ENCODE results near the gene FSIP1. TPM values are rescaled to one million over a fixed set of nuclear protein-coding genes. Genes with fewer than 3 reads are reported as not detected.
A peak's percentile ranks its signal among the peaks of the same experiment; 100 is the strongest.

FSIP1 gene
- total RNA-seq, 1 experiment from 2014 or later = 0.79 TPM

DNA sequence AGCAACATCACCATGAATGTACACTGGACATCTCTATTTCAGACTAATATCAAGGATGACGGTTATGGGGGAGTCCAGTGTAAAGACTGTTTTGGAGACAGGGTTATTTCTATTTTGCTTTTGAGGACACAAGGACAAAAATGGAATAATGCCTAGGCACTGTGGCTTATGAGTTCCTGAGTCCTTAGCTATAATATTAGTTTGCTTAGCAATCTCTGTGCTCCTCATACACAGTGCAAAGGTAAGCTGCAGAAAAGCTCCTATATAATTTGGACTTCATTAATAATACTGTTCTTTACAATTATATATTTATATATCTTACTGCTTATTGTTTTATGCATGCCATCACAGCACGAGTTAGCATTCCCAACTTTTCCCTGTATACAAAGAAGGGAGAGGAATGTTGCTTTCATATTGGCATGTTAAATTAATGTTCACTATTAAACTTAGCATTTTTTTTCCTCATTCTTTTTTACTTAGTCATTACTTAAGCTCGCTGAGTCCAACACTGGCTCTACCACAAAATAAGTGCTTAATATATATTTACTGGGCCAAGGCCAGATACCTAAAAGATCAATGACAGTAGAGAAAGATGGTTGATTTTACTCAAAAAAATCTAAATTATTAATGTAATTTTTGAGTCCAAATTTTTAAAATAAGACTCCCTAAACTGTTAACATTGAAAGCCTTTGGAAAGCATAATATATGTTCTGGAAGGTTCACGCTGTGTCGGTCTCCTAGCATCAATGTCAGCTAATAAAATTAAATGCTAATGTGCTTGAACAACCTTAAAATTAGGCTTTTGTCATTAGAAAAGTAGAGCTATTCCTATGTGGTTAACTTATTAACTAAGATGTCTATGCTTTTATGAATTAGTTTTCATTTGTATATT is 187.9 kb downstream of the FSIP1 start:
- Histone ChIP-seq H3K36me3 (peaks cover 85% of the 10 kb centered on the region), H3K4me1 (replicated peaks) (peaks cover 51% of the 10 kb centered on the region), H3K27ac (no peak overlapping the region; the same call in 1 of the 2 replicates), H3K4me3 (no peak overlapping the region), H3K9me3 (replicated peaks) (no peaks in the 10 kb centered on the region), H3K27me3 (replicated peaks) (no peaks in the 10 kb centered on the region)
- peak in 1 of 2 experiments; percentile 32 for DNase-seq (ENCODE audit: low read depth in 1 of 2, low spot score in 2 of 2)

DNA sequence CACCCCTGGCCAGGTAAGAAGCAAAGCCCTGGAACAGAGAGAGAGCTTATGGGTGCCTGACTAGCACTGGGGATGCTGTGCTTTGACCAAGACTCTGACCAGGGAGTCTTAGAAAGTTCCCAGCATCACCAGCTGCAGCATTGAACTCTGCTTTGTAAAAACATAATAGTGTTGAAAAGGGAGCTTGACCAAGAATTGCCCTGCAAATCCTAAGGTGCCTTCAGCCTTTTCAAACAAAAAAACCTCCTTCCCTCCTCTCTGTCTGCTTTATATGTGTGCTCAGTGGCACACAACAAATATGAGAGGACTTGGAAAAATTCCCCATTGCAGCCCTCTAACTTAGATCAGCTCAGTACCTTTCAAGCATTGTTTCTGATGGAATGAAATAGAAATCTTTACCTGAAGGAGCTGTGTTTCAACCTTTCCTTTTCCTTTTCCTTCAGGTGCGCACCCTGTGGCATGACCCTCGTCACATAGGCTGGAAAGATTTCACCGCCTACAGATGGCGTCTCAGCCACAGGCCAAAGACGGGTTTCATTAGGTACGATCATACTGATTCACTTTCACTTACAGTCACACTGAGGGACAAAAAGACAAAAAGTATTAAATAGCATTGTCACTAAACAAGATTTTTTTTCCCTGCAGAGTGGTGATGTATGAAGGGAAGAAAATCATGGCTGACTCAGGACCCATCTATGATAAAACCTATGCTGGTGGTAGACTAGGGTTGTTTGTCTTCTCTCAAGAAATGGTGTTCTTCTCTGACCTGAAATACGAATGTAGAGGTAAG is 188.8 kb downstream of the FSIP1 start:
- DNase-seq (ENCODE audit: low read depth in 1 of 2, low spot score in 2 of 2) = peak in 1 of 2 experiments; percentile 21
- Histone ChIP-seq H3K4me3 (no peak overlapping the region), H3K36me3 (peaks cover 94% of the 10 kb centered on the region), H3K27me3 (replicated peaks) (no peaks in the 10 kb centered on the region), H3K9me3 (replicated peaks) (no peaks in the 10 kb centered on the region), H3K27ac (no peak overlapping the region; the same call in 1 of the 2 replicates), H3K4me1 (replicated peaks) (peaks cover 42% of the 10 kb centered on the region)

DNA sequence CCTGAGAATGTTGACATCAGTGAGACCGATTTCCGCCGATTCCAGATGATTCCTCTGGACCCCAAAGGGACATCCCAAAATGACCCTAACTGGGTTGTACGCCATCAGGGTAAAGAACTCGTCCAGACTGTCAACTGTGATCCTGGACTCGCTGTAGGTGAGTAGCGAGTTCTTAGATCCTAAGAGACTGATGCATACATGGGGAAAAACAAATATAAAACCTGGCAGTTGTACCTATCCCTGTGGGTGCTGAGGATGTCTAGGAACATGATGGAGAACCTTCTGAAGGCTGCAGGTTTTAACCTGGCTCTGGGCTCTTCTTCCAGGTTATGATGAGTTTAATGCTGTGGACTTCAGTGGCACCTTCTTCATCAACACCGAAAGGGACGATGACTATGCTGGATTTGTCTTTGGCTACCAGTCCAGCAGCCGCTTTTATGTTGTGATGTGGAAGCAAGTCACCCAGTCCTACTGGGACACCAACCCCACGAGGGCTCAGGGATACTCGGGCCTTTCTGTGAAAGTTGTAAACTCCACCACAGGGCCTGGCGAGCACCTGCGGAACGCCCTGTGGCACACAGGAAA is 189.5 kb downstream of the FSIP1 start:
- Histone ChIP-seq H3K4me3 (no peak overlapping the region), H3K27ac (no peak overlapping the region), H3K9me3 (replicated peaks) (no peaks in the 10 kb centered on the region), H3K4me1 (replicated peaks) (peaks cover 41% of the 10 kb centered on the region), H3K36me3 (peaks cover 97% of the 10 kb centered on the region), H3K27me3 (replicated peaks) (no peaks in the 10 kb centered on the region)
- peak in 1 of 2 experiments; percentile 4 for DNase-seq (ENCODE audit: low read depth in 1 of 2, low spot score in 2 of 2)

DNA sequence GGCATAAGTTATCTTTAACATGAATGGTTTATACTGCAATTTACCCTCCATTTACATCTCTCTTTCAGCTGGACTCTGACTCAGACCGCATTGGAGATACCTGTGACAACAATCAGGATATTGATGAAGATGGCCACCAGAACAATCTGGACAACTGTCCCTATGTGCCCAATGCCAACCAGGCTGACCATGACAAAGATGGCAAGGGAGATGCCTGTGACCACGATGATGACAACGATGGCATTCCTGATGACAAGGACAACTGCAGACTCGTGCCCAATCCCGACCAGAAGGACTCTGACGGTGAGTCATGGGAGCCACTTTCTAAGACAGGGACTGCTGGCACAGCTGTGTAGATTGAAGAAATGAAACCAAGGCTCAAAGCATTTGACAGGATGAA is 190.1 kb downstream of the FSIP1 start:
- H3K9me3 ChIP-seq (replicated peaks) = no peaks in the 10 kb centered on the region
- H3K27me3 ChIP-seq (replicated peaks) = no peaks in the 10 kb centered on the region
- no peak overlapping the region for H3K27ac ChIP-seq
- peaks cover 97% of the 10 kb centered on the region for H3K36me3 ChIP-seq
- peaks cover 45% of the 10 kb centered on the region for H3K4me1 ChIP-seq (replicated peaks)
- peak in 1 of 2 experiments; percentile 18 for DNase-seq (ENCODE audit: low read depth in 1 of 2, low spot score in 2 of 2)
- no peak overlapping the region for H3K4me3 ChIP-seq

DNA sequence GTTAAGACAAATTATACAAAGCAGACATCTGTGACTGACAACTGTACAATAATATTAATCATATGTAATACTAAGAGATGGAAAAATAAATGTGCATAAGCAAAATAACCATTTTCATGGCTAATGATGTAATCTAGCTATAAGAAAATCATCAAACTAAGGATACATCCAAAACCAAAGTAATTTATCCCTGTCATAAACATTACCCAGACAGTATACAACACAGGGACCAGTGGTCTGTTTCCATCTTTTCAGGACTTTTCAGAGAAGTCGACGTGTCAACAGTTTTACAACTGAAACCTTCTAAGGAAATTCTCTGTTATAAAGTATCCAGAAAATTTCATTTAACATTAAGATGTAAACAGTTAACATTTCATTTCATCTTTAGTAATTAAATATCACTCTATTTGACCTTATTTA is 190.7 kb downstream of the FSIP1 start:
- Histone ChIP-seq H3K4me1 (replicated peaks) (peaks cover 49% of the 10 kb centered on the region), H3K4me3 (no peak overlapping the region), H3K9me3 (replicated peaks) (no peaks in the 10 kb centered on the region), H3K27ac (no peak overlapping the region), H3K27me3 (replicated peaks) (no peaks in the 10 kb centered on the region), H3K36me3 (peaks cover 100% of the 10 kb centered on the region)
- DNase-seq (ENCODE audit: low read depth in 1 of 2, low spot score in 2 of 2) = no peak

DNA sequence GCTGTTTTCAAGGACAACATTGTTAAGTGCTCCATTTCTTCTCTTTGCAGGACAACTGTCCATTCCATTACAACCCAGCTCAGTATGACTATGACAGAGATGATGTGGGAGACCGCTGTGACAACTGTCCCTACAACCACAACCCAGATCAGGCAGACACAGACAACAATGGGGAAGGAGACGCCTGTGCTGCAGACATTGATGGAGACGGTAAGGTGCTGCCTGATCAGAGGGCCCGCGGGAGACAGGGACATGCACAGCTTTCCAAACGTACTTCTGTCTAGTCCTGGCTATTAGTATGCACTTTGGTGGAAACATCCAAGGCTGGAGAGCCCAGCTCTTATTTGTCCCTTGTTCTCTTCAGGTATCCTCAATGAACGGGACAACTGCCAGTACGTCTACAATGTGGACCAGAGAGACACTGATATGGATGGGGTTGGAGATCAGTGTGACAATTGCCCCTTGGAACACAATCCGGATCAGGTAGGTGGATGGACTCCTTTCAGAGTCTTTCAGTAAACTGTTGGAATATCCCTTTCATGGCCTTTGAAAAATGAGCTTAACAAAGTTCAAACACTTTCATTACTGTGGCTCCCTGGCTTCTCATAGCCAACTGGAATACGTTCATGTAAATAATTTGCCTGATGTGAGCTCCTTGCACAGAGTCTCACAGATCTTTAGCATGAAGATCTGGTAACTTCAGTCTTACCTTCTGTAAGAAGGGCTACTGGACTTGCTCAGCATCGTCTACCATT is 191.3 kb downstream of the FSIP1 start:
- Histone ChIP-seq H3K9me3 (replicated peaks) (no peaks in the 10 kb centered on the region), H3K4me3 (no peak overlapping the region), H3K4me1 (replicated peaks) (peaks cover 53% of the 10 kb centered on the region), H3K27me3 (replicated peaks) (no peaks in the 10 kb centered on the region), H3K27ac (no peak overlapping the region), H3K36me3 (peaks cover 100% of the 10 kb centered on the region)
- DNase-seq (ENCODE audit: low read depth in 1 of 2, low spot score in 2 of 2) = peak in 1 of 2 experiments; percentile 7

DNA sequence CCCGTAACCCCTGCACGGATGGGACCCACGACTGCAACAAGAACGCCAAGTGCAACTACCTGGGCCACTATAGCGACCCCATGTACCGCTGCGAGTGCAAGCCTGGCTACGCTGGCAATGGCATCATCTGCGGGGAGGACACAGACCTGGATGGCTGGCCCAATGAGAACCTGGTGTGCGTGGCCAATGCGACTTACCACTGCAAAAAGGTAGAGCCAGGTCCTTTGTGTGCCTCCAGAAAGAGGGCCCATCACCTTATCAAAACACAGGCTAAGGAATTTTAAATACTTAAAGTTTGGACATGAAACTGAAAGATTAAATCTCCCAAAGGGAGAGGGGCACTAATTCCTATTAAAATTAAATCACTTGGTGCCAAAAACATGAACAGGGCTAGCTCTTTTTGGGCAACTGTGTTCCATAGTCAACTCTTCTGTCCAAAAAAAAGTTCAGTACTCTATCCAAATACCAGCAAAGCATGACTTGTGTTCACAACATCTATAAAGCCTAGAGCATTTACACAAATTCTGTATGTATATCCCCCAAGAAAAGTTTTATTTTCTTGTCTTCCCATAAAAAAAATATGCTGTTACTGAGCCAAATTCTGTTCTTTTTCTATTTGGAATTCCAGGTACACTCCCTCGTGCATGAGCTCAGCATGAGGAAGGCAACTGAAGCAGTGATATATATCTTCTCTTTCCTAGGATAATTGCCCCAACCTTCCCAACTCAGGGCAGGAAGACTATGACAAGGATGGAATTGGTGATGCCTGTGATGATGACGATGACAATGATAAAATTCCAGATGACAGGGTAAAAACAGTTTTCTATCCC is 192.6 kb downstream of the FSIP1 start:
- no peaks in the 10 kb centered on the region for H3K27me3 ChIP-seq (replicated peaks)
- no peak overlapping the region for H3K4me3 ChIP-seq
- peaks cover 60% of the 10 kb centered on the region for H3K4me1 ChIP-seq (replicated peaks)
- H3K27ac ChIP-seq = no peak overlapping the region
- 0 out of 2 replicates have a peak, but pooled peaks cover 3% of the 10 kb centered on the region for H3K9me3 ChIP-seq (replicated peaks)
- H3K36me3 ChIP-seq = peaks cover 100% of the 10 kb centered on the region
- no peak for DNase-seq (ENCODE audit: low read depth in 1 of 2, low spot score in 2 of 2)

DNA sequence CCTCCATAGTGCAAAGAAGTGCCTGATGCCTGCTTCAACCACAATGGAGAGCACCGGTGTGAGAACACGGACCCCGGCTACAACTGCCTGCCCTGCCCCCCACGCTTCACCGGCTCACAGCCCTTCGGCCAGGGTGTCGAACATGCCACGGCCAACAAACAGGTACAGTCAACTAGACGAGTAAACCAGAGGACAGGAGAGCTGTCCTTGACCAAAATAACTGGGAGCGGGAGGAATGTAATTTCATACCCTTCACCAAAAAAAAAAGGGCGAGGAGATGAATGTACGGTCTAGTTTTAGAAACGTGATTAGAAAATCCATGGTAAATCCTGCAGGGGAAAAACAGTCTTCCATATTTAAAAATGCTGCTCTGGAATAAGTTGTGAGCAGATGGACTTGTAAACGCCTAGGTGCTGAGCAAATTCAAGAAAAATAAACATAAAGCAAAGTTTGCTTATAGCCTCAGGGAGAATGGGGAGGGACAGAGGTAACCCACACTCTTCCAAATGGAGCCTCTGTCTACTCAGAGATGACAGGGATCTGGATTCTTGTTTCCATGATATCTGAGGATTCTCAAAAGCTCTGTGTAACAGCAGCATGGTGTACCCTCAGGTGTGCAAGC is 193.3 kb downstream of the FSIP1 start:
- Histone ChIP-seq H3K27ac (no peak overlapping the region), H3K9me3 (replicated peaks) (0 out of 2 replicates have a peak, but pooled peaks cover 3% of the 10 kb centered on the region), H3K4me1 (replicated peaks) (peaks cover 57% of the 10 kb centered on the region), H3K4me3 (no peak overlapping the region), H3K36me3 (peaks cover 100% of the 10 kb centered on the region), H3K27me3 (replicated peaks) (no peaks in the 10 kb centered on the region)
- no peak for DNase-seq (ENCODE audit: low read depth in 1 of 2, low spot score in 2 of 2)

DNA sequence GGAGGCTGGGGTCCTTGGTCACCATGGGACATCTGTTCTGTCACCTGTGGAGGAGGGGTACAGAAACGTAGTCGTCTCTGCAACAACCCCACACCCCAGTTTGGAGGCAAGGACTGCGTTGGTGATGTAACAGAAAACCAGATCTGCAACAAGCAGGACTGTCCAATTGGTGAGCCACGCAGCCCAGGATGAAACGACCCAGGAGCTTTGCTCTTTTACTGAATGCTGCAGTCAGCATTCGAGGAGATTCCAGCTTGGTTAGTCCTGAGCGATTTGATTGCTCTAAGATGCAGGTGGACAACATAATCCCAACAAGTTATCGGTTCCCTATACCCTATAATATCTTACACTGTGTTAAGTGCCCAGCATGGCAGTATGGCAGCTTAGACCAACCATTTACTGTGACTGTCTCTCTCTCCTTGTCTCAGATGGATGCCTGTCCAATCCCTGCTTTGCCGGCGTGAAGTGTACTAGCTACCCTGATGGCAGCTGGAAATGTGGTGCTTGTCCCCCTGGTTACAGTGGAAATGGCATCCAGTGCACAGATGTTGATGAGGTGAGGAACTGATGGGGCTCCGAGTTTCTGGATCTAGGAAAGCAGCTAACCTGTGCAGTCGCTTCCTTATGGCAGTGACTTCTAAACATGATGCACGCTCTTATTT is 194.0 kb downstream of the FSIP1 start:
- peaks cover 100% of the 10 kb centered on the region for H3K36me3 ChIP-seq
- peaks cover 57% of the 10 kb centered on the region for H3K4me1 ChIP-seq (replicated peaks)
- no peak for DNase-seq (ENCODE audit: low read depth in 1 of 2, low spot score in 2 of 2)
- H3K27ac ChIP-seq = no peak overlapping the region
- no peaks in the 10 kb centered on the region for H3K27me3 ChIP-seq (replicated peaks)
- 0 out of 2 replicates have a peak, but pooled peaks cover 3% of the 10 kb centered on the region for H3K9me3 ChIP-seq (replicated peaks)
- H3K4me3 ChIP-seq = no peak overlapping the region

DNA sequence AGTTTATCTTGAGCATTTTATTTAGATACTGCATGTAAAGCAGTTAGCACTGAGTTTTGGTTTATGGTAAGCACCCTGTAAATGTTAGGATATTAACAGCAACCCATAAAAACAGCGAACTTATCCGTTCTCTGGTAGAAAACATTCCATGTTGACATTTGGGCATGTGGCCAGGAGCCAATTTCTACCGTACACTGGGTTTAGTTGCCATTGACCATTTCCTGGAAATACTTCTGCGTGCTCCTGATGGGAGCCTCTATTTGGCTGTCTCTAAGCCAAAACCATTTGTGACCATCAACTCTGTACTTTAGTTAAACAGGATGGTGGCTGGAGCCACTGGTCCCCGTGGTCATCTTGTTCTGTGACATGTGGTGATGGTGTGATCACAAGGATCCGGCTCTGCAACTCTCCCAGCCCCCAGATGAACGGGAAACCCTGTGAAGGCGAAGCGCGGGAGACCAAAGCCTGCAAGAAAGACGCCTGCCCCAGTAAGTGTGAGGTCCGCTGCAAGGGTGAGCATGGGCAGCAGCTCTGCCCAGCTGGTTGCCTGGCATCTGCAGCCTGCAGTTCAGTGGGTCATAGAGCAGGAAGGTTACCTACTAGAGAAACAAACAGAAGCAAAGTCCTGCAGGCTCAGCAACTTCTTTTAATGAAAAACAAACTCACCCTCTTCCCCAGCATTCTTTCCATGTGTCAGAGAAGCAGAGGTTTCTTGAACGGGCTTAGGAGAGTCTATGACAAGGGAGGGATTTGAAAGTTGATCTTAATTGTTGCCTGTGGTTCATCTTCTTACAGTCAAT is 194.7 kb downstream of the FSIP1 start:
- DNase-seq (ENCODE audit: low read depth in 1 of 2, low spot score in 2 of 2) = peak in 1 of 2 experiments; percentile 10
- H3K4me1 ChIP-seq (replicated peaks) = peaks cover 55% of the 10 kb centered on the region
- H3K9me3 ChIP-seq (replicated peaks) = 0 out of 2 replicates have a peak, but pooled peaks cover 3% of the 10 kb centered on the region
- no peak overlapping the region for H3K27ac ChIP-seq
- peaks cover 99% of the 10 kb centered on the region for H3K36me3 ChIP-seq
- no peaks in the 10 kb centered on the region for H3K27me3 ChIP-seq (replicated peaks)
- H3K4me3 ChIP-seq = no peak overlapping the region

DNA sequence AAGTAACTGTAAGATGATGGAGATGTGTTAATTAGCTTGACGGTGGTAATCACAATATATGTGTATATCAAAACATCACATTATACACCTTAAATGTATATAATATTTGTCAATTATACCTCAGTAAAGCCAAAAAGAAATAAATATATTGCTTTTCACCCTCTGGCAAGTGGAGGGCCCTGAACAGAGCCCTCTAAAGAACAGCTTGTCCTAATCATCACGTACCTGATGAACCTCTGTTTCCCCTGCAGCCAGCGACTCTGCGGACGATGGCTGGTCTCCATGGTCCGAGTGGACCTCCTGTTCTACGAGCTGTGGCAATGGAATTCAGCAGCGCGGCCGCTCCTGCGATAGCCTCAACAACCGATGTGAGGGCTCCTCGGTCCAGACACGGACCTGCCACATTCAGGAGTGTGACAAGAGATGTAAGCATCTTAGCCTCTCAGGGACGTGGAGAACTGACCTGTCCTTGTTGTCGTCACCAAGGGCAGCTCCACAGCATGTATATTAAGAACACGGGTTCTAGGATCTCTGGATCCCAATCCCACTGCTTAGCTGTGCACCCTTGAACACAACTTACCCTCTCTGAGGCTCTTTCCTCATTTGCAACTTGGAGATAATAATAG is 195.4 kb downstream of the FSIP1 start:
- peaks cover 99% of the 10 kb centered on the region for H3K36me3 ChIP-seq
- H3K27me3 ChIP-seq (replicated peaks) = no peaks in the 10 kb centered on the region
- peak in 1 of 2 experiments; percentile 6 for DNase-seq (ENCODE audit: low read depth in 1 of 2, low spot score in 2 of 2)
- H3K4me1 ChIP-seq (replicated peaks) = peaks cover 57% of the 10 kb centered on the region
- 0 out of 2 replicates have a peak, but pooled peaks cover 3% of the 10 kb centered on the region for H3K9me3 ChIP-seq (replicated peaks)
- no peak overlapping the region for H3K27ac ChIP-seq
- H3K4me3 ChIP-seq = no peak overlapping the region

Measured in SJSA1 (cell line).